ENCODE data around the gene ZDHHC12.

Gene ZDHHC12

GRCh38 chr9:128684325-128685199, 39.4 kb downstream of the ZDHHC12 start:
- DNase-seq, result peak; percentile 90

GRCh38 chr9:128684065-128684324, 39.9 kb downstream of the ZDHHC12 start:
- DNase-seq, result no peak

GRCh38 chr9:128683340-128684064, 40.4 kb downstream of the ZDHHC12 start:
- peak; percentile 73 for DNase-seq

- DNase-seq, result no peak
Measured at GRCh38 chr9:128677794-128678193, 46.1 kb downstream of the ZDHHC12 start.

GRCh38 chr9:128675382-128675781, 48.5 kb downstream of the ZDHHC12 start:
- DNase-seq, result no peak

Measured in activated effector memory CD4-positive, alpha-beta T cell treated with anti-CD3 and anti-CD28 coated beads, Interleukin-2, amount 50 U/mL, for 16 hours (primary cell).